Thyroid gland (tissue), 4 donors: Measurements from ENCODE around the gene GTF3C2. TPM values are rescaled to one million over a fixed set of nuclear protein-coding genes. Genes with fewer than 3 reads are reported as not detected.
"Not testable (repeated sequence)": the region's sequence is repeated elsewhere in the genome, so short reads cannot be mapped to it uniquely, and the experiment has no call there.

Experiments used
- DNase-seq, 2 donors: peaks; one replicate each; pipeline ENCODE4 v3.0.0-alpha.2; 2019
- H3K27ac ChIP-seq, 3 donors: fragments of 200-600 bp; sonication (generic); 1 replicate in 2 of 3; 2 replicates in 1 of 3; pipeline ENCODE4 v1.5.1; 2016 to 2019; ENCODE audit warnings: mild to moderate bottlenecking in 1 of 3, moderate library complexity in 1 of 3
- H3K27me3 ChIP-seq: fragments of 200-600 bp; sonication (generic); one replicate; pipeline ENCODE4 v1.5.1; 2019
- H3K36me3 ChIP-seq, 2 donors: fragments of 200-600 bp; sonication (generic); one replicate each; pipeline ENCODE4 v1.5.1; 2016 to 2019
- H3K4me1 ChIP-seq, 2 donors: fragments of 200-600 bp; sonication (generic); one replicate each; pipeline ENCODE4 v1.5.1; 2017 to 2019
- H3K4me3 ChIP-seq, 3 donors: fragments of 200-600 bp; sonication (generic); replicated peaks in 1 of 3; 1 replicate in 2 of 3; 2 replicates in 1 of 3; pipeline ENCODE4 v1.5.1; 2016; ENCODE audit warnings: mild to moderate bottlenecking in 1 of 3
- H3K9me3 ChIP-seq: fragments of 200-600 bp; sonication (generic); one replicate; pipeline ENCODE4 v1.5.1; 2017
- POLR2A ChIP-seq, 2 donors: fragments of 450-650 bp; IDR thresholded peaks; one replicate each; pipeline ENCODE4 v1.6.1; 2017; ENCODE audit warnings: antibody characterized with exemption in 2 of 2, mild to moderate bottlenecking in 2 of 2, moderate library complexity in 1 of 2
- WGBS, 2 donors: methylation state at CpG; one replicate each; pipeline ENCODE4 v1.1.5; 2017; 5-methylcytosine and 5-hydroxymethylcytosine counted together
- intact Hi-C: fragments of 100-400 bp; cut with DNase I; formaldehyde crosslinking; loops from one replicate; pipeline ENCODE4 v1.15.1; 2023
- total RNA-seq, 4 donors: library from RNA; depleted of rRNA; stranded (reverse); fragments of >200 nt; gene quantifications; one replicate each; pipeline ENCODE4 v1.2.3, GENCODE V29; 2016
- TF ChIP-seq, protein P1 (sequence below), 6 experiments: fragments of 200-600 bp in 3 of 6; fragments of 450-650 bp in 3 of 6; sonication (generic) in 3 of 6; IDR thresholded peaks; one replicate each; pipeline ENCODE4 v1.5.1; 2016 to 2019; ENCODE audit warnings: antibody characterized with exemption in 6 of 6, mild to moderate bottlenecking in 2 of 6, inconsistent platforms in 1 of 6, moderate library complexity in 1 of 6

Gene GTF3C2
- total RNA-seq, 4 donors from 2014 or later, result 44.7 to 86.6 (median 51.8) TPM

- WGBS, 2 donors, result 23 to 32% methylated on average over 23 to 25 of the region's 25 CpGs
- Histone ChIP-seq H3K27me3 (peaks cover 18% of the 10 kb centered on the region), H3K36me3 (no peaks in the 10 kb centered on the region), H3K27ac (no peak overlapping the region), H3K9me3 (no peaks in the 10 kb centered on the region), H3K4me1 (peaks cover 5 to 23% of the 10 kb centered on the region in 2 donors), H3K4me3 (no peak overlapping the region)
- intact Hi-C loops, result loop anchor here (10.0 kb wide), 1 partner anchor 209 kb away; no protein-coding TSS in a partner anchor
- TF ChIP-seq, protein P1, sequence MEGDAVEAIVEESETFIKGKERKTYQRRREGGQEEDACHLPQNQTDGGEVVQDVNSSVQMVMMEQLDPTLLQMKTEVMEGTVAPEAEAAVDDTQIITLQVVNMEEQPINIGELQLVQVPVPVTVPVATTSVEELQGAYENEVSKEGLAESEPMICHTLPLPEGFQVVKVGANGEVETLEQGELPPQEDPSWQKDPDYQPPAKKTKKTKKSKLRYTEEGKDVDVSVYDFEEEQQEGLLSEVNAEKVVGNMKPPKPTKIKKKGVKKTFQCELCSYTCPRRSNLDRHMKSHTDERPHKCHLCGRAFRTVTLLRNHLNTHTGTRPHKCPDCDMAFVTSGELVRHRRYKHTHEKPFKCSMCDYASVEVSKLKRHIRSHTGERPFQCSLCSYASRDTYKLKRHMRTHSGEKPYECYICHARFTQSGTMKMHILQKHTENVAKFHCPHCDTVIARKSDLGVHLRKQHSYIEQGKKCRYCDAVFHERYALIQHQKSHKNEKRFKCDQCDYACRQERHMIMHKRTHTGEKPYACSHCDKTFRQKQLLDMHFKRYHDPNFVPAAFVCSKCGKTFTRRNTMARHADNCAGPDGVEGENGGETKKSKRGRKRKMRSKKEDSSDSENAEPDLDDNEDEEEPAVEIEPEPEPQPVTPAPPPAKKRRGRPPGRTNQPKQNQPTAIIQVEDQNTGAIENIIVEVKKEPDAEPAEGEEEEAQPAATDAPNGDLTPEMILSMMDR (IDR thresholded peaks at IDR 0.05), result peak; percentile 59 to 94 (median 86)
- no peak for TF ChIP-seq POLR2A (IDR thresholded peaks at IDR 0.05)
- DNase-seq, result peak; percentile 52 to 53
These were observed 53.2 kb downstream of the GTF3C2 start for GRCh38 chr2:27303093-27304025.

DNA sequence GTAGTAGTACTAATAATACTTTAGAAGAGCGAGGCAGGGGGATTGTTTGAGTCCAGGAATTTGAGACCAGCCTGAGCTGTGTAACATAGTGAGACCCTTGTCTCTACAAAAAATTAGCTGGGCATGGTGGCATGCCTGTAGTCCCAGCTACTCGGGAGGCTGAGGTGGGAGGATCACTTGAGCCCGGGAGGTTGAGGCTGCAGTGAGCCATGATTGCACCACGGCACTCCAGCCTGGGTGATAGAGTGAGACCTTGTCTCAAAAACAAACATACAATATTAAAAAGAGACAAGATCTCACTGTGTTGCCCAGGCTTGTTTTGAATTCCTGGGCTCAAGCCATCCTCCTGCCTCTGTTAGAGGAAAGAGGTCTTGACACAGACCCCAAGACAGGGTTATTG is 56.0 kb downstream of the GTF3C2 start:
- H3K9me3 ChIP-seq, H3K27ac ChIP-seq, H3K27me3 ChIP-seq: not testable (repeated sequence)

GRCh38 chr2:27298391-27299080 is 58.0 kb downstream of the GTF3C2 start:
- peak; percentile 45 to 71 for DNase-seq
- WGBS, 2 donors, result 70 to 71% methylated on average over 14 to 18 of the region's 18 CpGs
- Histone ChIP-seq H3K27me3 (no peaks in the 10 kb centered on the region), H3K9me3 (no peaks in the 10 kb centered on the region), H3K4me1 (peaks cover 3 to 7% of the 10 kb centered on the region in 2 donors), H3K4me3 (no peak overlapping the region), H3K27ac (no peak overlapping the region), H3K36me3 (no peaks in the 10 kb centered on the region)
- TF ChIP-seq, protein P1 (IDR thresholded peaks at IDR 0.05), result no peak
- no peak for TF ChIP-seq POLR2A (IDR thresholded peaks at IDR 0.05)
- intact Hi-C loops, result loop anchor here (5.0 kb wide), 1 partner anchor 41 kb away; no protein-coding TSS in a partner anchor

More for the DNA sequence above, 56.0 kb downstream of the GTF3C2 start:
- 88 to 97% methylated on average over 4 of the region's 4 CpGs for WGBS, 2 donors
- not testable (repeated sequence) for H3K4me3 ChIP-seq, H3K36me3 ChIP-seq, H3K4me1 ChIP-seq, DNase-seq
- intact Hi-C loops, result loop anchor here (10.0 kb wide), 1 partner anchor 206 kb away; no protein-coding TSS in a partner anchor

DNA sequence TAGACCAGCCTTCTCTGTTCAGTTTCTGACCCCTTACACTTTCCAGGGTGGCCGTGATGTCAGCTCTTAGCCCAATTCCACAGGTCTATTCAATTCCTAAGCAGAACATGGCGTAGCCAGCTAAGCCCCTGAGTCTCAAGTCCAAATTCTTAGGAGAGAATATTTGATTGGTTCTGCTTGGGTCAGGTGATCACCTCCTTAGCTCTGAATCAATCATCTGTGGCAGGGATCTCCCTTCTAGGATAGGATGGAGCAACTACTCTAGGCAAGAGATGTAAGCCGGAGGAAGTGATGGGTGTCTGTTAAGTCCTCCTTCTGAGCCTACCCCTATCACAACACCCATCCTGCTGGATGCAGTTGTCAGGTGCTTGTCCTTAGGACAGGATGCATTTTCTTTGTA is 59.4 kb downstream of the GTF3C2 start:
- no peaks in the 10 kb centered on the region for H3K27me3 ChIP-seq
- 84 to 92% methylated on average over 3 of the region's 3 CpGs for WGBS, 2 donors

DNA sequence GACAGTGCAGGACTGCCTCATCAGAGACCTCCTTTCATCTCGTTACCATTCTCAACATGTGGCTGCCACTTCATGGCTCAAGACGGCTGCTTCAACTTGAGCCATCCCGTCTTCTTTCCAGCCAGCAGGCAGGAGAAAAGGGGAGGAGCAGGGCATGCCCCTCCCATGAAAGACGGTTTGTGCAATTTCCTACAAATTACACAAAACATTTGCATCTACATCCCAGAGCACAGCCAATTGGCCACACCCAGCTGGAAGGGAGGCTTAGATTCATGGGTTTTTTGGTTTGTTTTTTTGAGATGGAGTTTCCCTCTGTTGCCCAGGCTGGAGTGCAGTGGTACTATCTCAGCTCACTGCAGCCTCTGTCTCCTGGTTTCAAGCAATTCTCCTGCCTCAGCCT is 60.1 kb downstream of the GTF3C2 start:
- intact Hi-C loops, result loop anchor here (5.0 kb wide), 1 partner anchor 39 kb away; no protein-coding TSS in a partner anchor
- Histone ChIP-seq H3K36me3 (no peaks in the 10 kb centered on the region), H3K4me3 (no peak overlapping the region), H3K27ac (no peak overlapping the region), H3K4me1 (peaks cover 7 to 16% of the 10 kb centered on the region in 2 donors), H3K27me3 (no peaks in the 10 kb centered on the region), H3K9me3 (no peaks in the 10 kb centered on the region)
- DNase-seq, result no peak
- TF ChIP-seq, protein P1 (IDR thresholded peaks at IDR 0.05), result no peak
- TF ChIP-seq POLR2A (IDR thresholded peaks at IDR 0.05), result no peak
- WGBS, 2 donors, result 54 to 62% methylated on average over 4 of the region's 4 CpGs

More for the DNA sequence above, 59.4 kb downstream of the GTF3C2 start:
- H3K9me3 ChIP-seq, result no peaks in the 10 kb centered on the region
- intact Hi-C loops, result loop anchor here (5.0 kb wide), 1 partner anchor 40 kb away; no protein-coding TSS in a partner anchor
- H3K27ac ChIP-seq, result no peak overlapping the region
- no peak for TF ChIP-seq POLR2A (IDR thresholded peaks at IDR 0.05)
- TF ChIP-seq, protein P1 (IDR thresholded peaks at IDR 0.05), result no peak
- H3K4me1 ChIP-seq, result peaks cover 7 to 16% of the 10 kb centered on the region in 2 donors
- DNase-seq, result no peak
- H3K4me3 ChIP-seq, result no peak overlapping the region
- H3K36me3 ChIP-seq, result no peaks in the 10 kb centered on the region
